HG03558 (cell line): ENCODE results near the gene GIMAP8.

Experiments used
- ATAC-seq: cut with Tn5 transposase; IDR thresholded peaks from one replicate; pipeline ENCODE4 v1.9.1; 2021; ENCODE audit warnings: moderate number of reproducible peaks; ENCODE audit not compliant: unreplicated experiment; ENCODE audit errors: extremely low read depth

GIMAP8 gene

GRCh38 chr7:150410680-150411346, 39.6 kb upstream of the GIMAP8 start:
- no peak for ATAC-seq

GRCh38 chr7:150411606-150412005, 38.8 kb upstream of the GIMAP8 start:
- ATAC-seq, result no peak

- no peak for ATAC-seq
These were observed 38.4 kb upstream of the GIMAP8 start for GRCh38 chr7:150412016-150412415.

GRCh38 chr7:150412518-150413488, 37.6 kb upstream of the GIMAP8 start:
- no peak for ATAC-seq

- no peak for ATAC-seq
These were observed 36.8 kb upstream of the GIMAP8 start for GRCh38 chr7:150413640-150414081.

- no peak for ATAC-seq
These were observed 35.0 kb upstream of the GIMAP8 start for GRCh38 chr7:150415161-150416153.

- no peak for ATAC-seq
These were observed 33.2 kb upstream of the GIMAP8 start for GRCh38 chr7:150417239-150417638.

- no peak for ATAC-seq
These were observed 32.6 kb upstream of the GIMAP8 start for GRCh38 chr7:150417863-150418262.

GRCh38 chr7:150420242-150420641, 30.2 kb upstream of the GIMAP8 start:
- no peak for ATAC-seq

GRCh38 chr7:150420987-150421674, 29.3 kb upstream of the GIMAP8 start:
- peak; percentile 93 for ATAC-seq

- no peak for ATAC-seq
These were observed 28.6 kb upstream of the GIMAP8 start for GRCh38 chr7:150421831-150422230.

GRCh38 chr7:150425670-150426069, 24.8 kb upstream of the GIMAP8 start:
- no peak for ATAC-seq

GRCh38 chr7:150428671-150429451, 21.6 kb upstream of the GIMAP8 start:
- no peak for ATAC-seq

- no peak for ATAC-seq
These were observed 20.7 kb upstream of the GIMAP8 start for GRCh38 chr7:150429699-150430098.

- no peak for ATAC-seq
These were observed 19.9 kb upstream of the GIMAP8 start for GRCh38 chr7:150430465-150431085.

GRCh38 chr7:150431839-150432658, 18.4 kb upstream of the GIMAP8 start:
- ATAC-seq, result no peak
